PC-3 (cell line): Measurements from ENCODE around the gene SLC38A11.

Experiments
- CTCF ChIP-seq: fragments of 300-600 bp; sonication (generic); conservative IDR thresholded peaks from 2 replicates; pipeline ENCODE4 v1.5.1; 2017; ENCODE audit warnings: antibody characterized with exemption, low read depth, mild to moderate bottlenecking, low read length
- EZH2 ChIP-seq: fragments of 300-600 bp; sonication (generic); IDR thresholded peaks from one replicate; pipeline ENCODE4 v1.6.1; 2017; ENCODE audit warnings: antibody characterized with exemption, mild to moderate bottlenecking, low read length; ENCODE audit not compliant: unreplicated experiment
- EZH2phosphoT487 ChIP-seq: fragments of 300-600 bp; sonication (generic); IDR thresholded peaks from 2 replicates; pipeline ENCODE4 v1.6.1; 2018; ENCODE audit warnings: mild to moderate bottlenecking, antibody characterized with exemption, low read length, borderline replicate concordance

- TF ChIP-seq CTCF (no peak), EZH2 (no peak), EZH2phosphoT487 (no peak)
Observed at GRCh38 chr2:164877927-164878326, 77.4 kb downstream of the SLC38A11 start.
